GM18870 (cell line): ENCODE measurements around the gene RAB3IP.
"Not testable (repeated sequence)": the region's sequence is repeated elsewhere in the genome, so short reads cannot be mapped to it uniquely, and the experiment has no call there.

ENCODE experiments used
- ATAC-seq: cut with Tn5 transposase; IDR thresholded peaks from one replicate; pipeline ENCODE4 v1.9.1; 2021; ENCODE audit warnings: moderate library complexity; ENCODE audit not compliant: unreplicated experiment

RAB3IP gene

DNA sequence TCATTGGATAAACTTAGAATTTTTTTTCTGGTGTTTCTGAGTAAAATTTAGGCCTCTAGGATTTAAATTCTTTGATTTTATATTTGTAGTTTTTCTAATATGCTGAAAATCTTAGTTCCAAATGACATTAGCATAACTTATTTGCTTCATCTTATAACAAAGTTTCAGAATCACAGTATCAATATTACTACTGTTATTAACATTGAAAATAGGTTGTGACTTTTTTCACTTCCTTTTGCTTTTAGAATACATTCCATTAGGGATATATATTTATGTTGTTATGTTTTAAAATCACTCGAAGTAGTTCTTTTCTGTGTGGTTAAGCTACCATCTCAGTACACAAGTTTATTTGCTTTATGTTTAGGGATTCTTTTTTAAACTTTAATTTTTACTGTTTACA, 12.8 kb downstream of the RAB3IP start:
- ATAC-seq, result peak; percentile 50

GRCh38 chr12:69755302-69755701, 16.6 kb downstream of the RAB3IP start:
- ATAC-seq, result no peak

- no peak for ATAC-seq
Observed at GRCh38 chr12:69756088-69756755, 17.6 kb downstream of the RAB3IP start.

- ATAC-seq, result no peak
Observed at GRCh38 chr12:69758105-69758504, 19.4 kb downstream of the RAB3IP start.

DNA sequence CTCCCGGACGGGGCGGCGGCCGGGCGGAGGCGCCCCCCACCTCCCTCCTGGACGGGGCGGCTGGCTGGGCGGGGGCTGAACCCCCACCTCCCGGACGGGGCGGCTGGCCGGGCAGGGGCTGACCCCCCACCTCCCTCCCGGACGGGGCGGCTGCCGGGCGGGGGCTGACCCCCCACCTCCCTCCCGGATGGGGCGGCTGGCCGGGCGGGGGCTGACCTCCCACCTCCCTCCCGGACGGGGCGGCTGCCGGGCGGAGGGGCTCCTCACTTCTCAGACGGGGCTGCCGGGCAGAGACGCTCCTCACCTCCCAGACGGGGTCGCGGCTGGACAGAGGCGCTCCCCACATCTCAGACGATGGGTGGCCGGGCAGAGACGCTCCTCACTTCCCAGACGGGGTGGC, 20.9 kb downstream of the RAB3IP start:
- not testable (repeated sequence) for ATAC-seq

DNA sequence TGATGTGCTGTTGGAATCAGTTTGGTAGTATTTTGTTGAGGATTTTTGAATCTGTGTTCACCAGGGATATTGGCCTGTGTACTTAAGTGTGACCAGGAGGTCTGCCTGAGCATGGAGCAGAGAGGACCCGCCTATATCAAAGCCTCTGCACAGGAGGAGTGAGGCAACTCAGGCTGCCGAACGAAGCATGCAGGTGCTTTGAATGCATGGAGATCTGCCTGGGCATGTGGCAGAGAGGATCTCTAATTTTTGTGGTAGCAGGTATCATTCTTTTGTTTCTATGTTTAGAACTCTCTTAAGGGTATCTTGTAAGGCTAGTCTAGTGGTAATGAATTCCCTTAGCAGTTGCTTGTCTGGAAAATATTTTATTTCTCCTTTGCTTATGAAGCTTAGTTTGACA, 26.9 kb downstream of the RAB3IP start:
- no peak for ATAC-seq

DNA sequence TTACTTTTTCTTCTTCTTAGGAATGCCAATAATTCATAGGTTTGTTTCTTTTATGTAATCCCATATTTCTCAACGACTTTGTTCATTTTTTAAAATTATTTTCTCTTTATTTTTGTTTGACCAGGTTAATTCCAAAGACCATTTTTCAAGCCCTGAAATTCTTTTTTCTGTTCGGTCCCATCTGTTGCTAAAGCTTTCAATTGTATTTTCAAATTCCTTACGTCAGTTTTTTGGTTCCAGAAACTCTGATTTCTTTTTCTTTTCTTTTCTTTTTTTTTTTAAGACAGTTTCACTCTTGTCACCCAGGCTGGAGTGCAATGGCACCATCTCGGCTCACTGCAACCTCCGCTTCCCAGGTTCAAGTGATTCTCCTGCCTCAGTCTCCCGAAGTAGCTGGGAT, 27.6 kb downstream of the RAB3IP start:
- ATAC-seq, result no peak

- no peak for ATAC-seq
Observed at GRCh38 chr12:69779928-69780327, 41.3 kb downstream of the RAB3IP start.

DNA sequence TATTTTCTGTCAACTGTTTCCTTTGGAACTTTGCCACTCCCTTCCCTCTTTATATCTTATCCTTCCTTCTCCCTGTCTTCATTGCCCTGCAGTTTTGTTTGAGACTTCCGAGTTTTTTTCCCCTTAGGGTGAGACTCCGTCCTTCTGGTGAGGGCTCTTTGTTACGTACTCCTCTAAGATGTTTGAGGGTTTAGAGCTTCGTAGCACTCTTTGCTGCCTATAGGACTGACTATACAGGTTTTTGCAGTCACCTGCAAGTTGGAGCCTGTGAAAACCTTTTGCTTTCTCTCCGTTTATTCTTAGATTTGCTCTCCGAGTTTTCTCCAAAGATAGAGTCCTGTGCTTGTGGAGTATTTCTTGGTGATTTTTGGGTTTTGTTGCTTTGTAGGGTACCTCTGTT, 44.7 kb downstream of the RAB3IP start:
- no peak for ATAC-seq

DNA sequence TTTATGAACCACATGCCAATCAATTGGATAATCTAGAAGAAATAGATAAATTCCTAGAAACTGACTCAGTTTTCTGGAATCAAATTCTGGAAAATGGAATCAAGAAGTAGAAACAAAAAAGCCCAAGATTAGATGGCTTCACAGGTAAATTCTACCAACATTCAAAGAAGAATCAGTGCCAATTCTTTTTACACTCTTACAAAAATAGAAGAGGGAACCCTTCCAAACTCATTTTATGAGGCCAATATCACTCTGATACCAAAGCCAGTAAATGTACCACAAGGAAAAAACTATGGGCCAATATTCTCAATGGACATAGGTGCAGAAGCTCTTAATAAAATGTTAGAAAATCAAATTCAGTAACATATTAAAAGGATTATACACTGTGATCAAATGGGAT, 50.7 kb downstream of the RAB3IP start:
- no peak for ATAC-seq

GRCh38 chr12:69792533-69792932, 53.9 kb downstream of the RAB3IP start:
- no peak for ATAC-seq

- ATAC-seq, result not testable (repeated sequence)
Observed at GRCh38 chr12:69807101-69807897, 68.6 kb downstream of the RAB3IP start.

- no peak for ATAC-seq
Observed at GRCh38 chr12:69810870-69811498, 72.3 kb downstream of the RAB3IP start.

DNA sequence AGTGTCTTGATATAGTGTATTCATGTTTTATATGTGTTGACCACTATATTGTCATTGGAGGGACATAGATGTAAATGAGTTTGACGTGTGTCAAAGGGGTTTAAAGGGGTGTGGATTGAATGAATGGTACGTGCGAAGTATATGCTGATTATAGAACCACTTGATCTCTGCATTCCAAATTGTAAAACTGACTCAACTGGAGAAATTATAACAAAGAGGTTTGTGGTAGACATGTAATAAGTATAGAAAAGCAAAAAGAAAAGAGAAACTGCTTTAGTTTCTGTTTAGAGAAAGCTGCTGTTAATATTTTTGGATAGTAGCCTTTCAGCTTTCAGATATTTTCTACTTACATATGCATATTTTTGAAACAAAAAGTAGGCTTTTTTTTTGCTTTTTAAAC, 77.4 kb downstream of the RAB3IP start:
- peak; percentile 71 for ATAC-seq

GRCh38 chr12:69821032-69821455, 82.4 kb downstream of the RAB3IP start:
- no peak for ATAC-seq

- ATAC-seq, result no peak
Observed at GRCh38 chr12:69821456-69822159, 82.9 kb downstream of the RAB3IP start.

DNA sequence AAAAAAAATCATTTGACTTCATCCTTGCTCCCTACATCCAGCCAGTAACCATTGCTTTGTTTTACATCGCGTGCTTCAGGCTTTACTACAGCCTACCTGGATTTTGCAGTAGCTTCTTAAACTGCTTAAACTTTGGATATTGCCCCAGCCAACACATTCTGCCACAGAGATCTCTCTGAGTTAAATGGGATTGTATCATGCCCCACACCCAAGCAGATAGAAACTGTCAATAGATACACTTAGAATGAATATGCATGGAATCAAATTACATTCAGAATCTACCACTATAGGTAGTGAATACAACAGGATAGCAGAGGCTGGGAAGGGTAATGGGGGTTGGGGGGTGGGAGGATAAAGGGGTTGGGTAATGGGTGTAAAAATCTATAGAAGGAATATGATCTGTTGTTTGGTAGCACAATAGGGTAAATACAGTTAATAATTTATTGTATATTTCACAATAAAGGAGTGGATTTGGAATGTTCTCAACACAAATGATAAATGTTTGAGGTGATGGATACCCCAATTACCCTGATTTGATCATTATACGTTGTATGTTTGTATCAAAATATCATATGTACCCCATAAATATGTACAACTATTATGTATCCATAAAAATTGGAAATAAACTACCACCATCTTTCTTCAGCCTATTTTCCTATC, 83.7 kb downstream of the RAB3IP start:
- no peak for ATAC-seq

GRCh38 chr12:69824028-69824427, 85.4 kb downstream of the RAB3IP start:
- ATAC-seq, result no peak

DNA sequence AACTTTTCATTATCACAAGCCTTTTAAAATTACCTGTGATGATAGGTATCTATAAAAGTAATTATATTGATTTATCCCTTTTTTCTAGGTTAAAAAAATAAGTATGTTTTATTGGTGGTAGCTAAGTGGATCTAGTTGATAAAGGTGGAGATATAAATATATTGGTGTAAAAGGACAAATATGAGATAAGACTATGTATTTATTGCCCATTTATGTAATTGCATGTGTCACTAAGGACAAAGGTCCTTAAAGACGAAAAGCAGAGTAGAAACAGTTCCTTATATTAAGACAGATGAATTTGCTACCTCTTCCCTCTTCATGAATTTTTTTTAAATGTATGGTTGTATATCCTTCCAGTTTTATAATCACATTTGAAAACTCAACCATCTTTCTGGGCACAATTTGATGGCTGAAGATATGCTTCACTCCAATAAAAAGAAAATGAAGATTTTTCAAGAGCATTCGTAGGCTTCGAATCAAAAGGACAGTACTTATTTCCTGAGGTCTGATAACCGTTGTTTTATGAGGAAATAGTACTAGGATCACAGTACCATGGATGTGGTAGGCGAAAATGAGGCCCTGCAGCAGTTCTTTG, 86.4 kb downstream of the RAB3IP start, which contains the start of gene MYRFL:
TSS of gene MYRFL (plus strand) at position 262 of the 595 bp plus-strand sequence. CDS start at position 553, 291 bp downstream.
- ATAC-seq, result no peak

- no peak for ATAC-seq
Observed at GRCh38 chr12:69828897-69829296, 90.2 kb downstream of the RAB3IP start.
